ENCODE measurements around the gene RBM23. TPM values are rescaled to one million over a fixed set of nuclear protein-coding genes. Genes with fewer than 3 reads are reported as not detected.

The RBM23 gene
- total and polyA plus RNA-seq, 9 of the 15 experiments (the other 6 are each of a cell fraction or from before 2014, with no cell fraction given), result 46.0 to 102 (median 58.5) TPM

DNA sequence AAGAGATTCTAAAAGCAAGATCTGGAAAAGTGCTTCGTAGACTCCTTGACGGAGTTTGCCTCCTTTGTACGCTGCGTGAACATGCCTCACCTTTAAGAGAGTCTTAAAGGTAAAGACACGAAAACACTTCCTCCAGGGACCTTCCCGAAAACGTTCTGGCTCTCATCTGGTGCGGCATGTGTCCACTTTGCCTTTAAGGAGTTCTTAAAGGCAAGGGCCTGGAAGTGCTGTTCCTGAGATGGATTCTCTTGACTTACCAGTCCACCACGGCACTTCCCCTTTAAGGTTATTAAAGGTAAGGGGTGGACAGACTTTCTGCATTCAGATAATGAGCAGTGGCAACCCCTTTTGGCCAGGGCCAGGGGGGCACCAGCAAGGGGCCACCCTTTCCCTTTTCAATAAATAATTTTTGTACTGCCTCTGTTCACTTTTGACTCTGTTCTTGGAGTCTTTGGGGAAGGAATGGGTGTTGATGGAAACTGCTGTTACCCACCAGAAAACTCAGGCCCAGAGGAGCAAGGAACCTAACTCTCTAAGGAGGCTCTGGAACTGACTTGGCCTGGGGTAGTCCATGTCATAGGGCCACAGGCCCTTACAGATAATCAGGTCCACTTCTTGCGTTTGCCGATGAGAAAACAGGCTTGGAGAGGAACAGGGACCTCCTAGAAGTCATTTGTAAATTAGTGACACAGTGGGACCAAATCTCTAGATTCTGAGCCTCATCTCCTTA, 31.5 kb downstream of the RBM23 start (continued):
- TF ChIP-seq, protein P1, sequence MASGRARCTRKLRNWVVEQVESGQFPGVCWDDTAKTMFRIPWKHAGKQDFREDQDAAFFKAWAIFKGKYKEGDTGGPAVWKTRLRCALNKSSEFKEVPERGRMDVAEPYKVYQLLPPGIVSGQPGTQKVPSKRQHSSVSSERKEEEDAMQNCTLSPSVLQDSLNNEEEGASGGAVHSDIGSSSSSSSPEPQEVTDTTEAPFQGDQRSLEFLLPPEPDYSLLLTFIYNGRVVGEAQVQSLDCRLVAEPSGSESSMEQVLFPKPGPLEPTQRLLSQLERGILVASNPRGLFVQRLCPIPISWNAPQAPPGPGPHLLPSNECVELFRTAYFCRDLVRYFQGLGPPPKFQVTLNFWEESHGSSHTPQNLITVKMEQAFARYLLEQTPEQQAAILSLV (tag; IDR thresholded peaks at IDR 0.05), result no peak
- TF ChIP-seq NFE2 (IDR thresholded peaks at IDR 0.05; ENCODE audit: low read depth), result peak; percentile 31; the same call in 1 of the 2 replicates
- 0 out of 2 replicates have a peak, but pooled peaks have one; percentile 53 for TF ChIP-seq DPF2 (IDR thresholded peaks at IDR 0.05)
- no peak for TF ChIP-seq NCOR1 (IDR thresholded peaks at IDR 0.05)
- TF ChIP-seq, protein P2, sequence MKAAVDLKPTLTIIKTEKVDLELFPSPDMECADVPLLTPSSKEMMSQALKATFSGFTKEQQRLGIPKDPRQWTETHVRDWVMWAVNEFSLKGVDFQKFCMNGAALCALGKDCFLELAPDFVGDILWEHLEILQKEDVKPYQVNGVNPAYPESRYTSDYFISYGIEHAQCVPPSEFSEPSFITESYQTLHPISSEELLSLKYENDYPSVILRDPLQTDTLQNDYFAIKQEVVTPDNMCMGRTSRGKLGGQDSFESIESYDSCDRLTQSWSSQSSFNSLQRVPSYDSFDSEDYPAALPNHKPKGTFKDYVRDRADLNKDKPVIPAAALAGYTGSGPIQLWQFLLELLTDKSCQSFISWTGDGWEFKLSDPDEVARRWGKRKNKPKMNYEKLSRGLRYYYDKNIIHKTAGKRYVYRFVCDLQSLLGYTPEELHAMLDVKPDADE (conservative IDR thresholded peaks at IDR 0.05; ENCODE audit: control insufficient read depth, low read depth, low read length), result peak; percentile 55
- TF ChIP-seq, protein P3, sequence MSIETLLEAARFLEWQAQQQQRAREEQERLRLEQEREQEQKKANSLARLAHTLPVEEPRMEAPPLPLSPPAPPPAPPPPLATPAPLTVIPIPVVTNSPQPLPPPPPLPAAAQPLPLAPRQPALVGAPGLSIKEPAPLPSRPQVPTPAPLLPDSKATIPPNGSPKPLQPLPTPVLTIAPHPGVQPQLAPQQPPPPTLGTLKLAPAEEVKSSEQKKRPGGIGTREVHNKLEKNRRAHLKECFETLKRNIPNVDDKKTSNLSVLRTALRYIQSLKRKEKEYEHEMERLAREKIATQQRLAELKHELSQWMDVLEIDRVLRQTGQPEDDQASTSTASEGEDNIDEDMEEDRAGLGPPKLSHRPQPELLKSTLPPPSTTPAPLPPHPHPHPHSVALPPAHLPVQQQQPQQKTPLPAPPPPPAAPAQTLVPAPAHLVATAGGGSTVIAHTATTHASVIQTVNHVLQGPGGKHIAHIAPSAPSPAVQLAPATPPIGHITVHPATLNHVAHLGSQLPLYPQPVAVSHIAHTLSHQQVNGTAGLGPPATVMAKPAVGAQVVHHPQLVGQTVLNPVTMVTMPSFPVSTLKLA (conservative IDR thresholded peaks at IDR 0.05), result peak; percentile 27; a peak in 1 of 4 replicates
- TF ChIP-seq, protein P4, sequence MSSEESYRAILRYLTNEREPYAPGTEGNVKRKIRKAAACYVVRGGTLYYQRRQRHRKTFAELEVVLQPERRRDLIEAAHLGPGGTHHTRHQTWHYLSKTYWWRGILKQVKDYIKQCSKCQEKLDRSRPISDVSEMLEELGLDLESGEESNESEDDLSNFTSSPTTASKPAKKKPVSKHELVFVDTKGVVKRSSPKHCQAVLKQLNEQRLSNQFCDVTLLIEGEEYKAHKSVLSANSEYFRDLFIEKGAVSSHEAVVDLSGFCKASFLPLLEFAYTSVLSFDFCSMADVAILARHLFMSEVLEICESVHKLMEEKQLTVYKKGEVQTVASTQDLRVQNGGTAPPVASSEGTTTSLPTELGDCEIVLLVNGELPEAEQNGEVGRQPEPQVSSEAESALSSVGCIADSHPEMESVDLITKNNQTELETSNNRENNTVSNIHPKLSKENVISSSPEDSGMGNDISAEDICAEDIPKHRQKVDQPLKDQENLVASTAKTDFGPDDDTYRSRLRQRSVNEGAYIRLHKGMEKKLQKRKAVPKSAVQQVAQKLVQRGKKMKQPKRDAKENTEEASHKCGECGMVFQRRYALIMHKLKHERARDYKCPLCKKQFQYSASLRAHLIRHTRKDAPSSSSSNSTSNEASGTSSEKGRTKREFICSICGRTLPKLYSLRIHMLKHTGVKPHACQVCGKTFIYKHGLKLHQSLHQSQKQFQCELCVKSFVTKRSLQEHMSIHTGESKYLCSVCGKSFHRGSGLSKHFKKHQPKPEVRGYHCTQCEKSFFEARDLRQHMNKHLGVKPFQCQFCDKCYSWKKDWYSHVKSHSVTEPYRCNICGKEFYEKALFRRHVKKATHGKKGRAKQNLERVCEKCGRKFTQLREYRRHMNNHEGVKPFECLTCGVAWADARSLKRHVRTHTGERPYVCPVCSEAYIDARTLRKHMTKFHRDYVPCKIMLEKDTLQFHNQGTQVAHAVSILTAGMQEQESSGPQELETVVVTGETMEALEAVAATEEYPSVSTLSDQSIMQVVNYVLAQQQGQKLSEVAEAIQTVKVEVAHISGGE (CRISPR knock-in tag; IDR thresholded peaks at IDR 0.05), result peak in 1 of 3 experiments; percentile 11; a peak in 1 of 6 replicates
- TF ChIP-seq CBX5 (IDR thresholded peaks at IDR 0.05; ENCODE audit: borderline replicate concordance, low read depth), result no peak
- TF ChIP-seq BRF1 (IDR thresholded peaks at IDR 0.05; ENCODE audit: borderline replicate concordance, extremely low read depth, insufficient read length), result no peak
- 0 out of 2 replicates have a peak, but pooled peaks have one; percentile 9 for TF ChIP-seq DMBX1 (CRISPR knock-in tag; IDR thresholded peaks at IDR 0.05; ENCODE audit: borderline replicate concordance)
- TF ChIP-seq SNIP1 (IDR thresholded peaks at IDR 0.05; ENCODE audit: low read depth), result 0 out of 2 replicates have a peak, but pooled peaks have one; percentile 8
- 0 out of 2 replicates have a peak, but pooled peaks have one; percentile 1 for TF ChIP-seq LCOR (CRISPR knock-in tag; IDR thresholded peaks at IDR 0.05)
- TF ChIP-seq, protein P5, sequence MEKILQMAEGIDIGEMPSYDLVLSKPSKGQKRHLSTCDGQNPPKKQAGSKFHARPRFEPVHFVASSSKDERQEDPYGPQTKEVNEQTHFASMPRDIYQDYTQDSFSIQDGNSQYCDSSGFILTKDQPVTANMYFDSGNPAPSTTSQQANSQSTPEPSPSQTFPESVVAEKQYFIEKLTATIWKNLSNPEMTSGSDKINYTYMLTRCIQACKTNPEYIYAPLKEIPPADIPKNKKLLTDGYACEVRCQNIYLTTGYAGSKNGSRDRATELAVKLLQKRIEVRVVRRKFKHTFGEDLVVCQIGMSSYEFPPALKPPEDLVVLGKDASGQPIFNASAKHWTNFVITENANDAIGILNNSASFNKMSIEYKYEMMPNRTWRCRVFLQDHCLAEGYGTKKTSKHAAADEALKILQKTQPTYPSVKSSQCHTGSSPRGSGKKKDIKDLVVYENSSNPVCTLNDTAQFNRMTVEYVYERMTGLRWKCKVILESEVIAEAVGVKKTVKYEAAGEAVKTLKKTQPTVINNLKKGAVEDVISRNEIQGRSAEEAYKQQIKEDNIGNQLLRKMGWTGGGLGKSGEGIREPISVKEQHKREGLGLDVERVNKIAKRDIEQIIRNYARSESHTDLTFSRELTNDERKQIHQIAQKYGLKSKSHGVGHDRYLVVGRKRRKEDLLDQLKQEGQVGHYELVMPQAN (IDR thresholded peaks at IDR 0.05; ENCODE audit: borderline replicate concordance), result 0 out of 2 replicates have a peak, but pooled peaks have one; percentile 18
- peak in 1 of 2 experiments; percentile 7; a peak in 1 of 4 replicates for TF ChIP-seq NRF1 (conservative IDR thresholded peaks at IDR 0.05 in 1 of 2, IDR thresholded peaks at IDR 0.05 in 1 of 2)
- peak in 1 of 2 experiments; percentile 50; a peak in 1 of 4 replicates for TF ChIP-seq RCOR1 (IDR thresholded peaks at IDR 0.05; ENCODE audit: borderline replicate concordance in 1 of 2, low read depth in 2 of 2, low read length in 2 of 2)
- no peak for TF ChIP-seq L3MBTL2 (IDR thresholded peaks at IDR 0.05)

Data from K562 (cell line).